ENCODE data around the gene ADH7. TPM values are rescaled to one million over a fixed set of nuclear protein-coding genes. Genes with fewer than 3 reads are reported as not detected.

The ADH7 gene
- total and polyA plus RNA-seq, 2 of the 8 experiments (the other 6 are each of a cell fraction or from before 2014, with no cell fraction given): not detected

DNA sequence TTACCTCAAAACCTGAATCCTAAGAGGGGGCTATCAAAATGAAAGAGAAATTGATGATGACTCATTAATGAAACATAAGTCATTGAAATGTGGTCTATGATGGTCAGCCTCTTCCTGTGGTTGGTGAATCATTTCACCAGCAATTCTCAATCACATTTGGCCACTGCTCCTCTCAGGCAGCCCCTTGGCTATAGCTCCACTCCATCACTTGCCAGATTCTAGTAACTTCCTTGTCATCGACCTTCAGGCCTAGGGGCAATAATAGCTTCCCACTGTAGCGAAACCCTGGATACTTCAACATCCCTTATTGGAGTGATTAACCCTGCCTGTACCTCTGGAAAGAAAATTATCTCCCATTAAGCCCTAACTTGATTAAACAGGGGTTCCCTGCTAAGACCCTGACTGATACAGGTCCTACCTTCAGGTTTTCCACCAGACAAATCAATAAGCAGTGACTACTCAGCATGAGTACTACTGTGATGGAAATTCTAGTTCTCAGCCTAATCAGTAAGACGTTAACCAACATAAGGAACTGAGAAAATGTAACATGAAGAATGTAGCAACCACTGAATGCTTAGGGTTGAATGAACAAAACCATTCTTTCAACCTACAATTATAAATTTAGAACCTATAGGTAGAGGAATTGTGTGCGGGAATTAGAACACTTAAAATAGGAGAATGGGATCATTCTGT, 30.4 kb downstream of the ADH7 start:
- Histone ChIP-seq H4K91ac (replicated peaks; ENCODE audit: insufficient read length, low read length) (no peak overlapping the region), H4K20me1 (replicated peaks in 1 of 2; ENCODE audit: control insufficient read depth in 1 of 2, insufficient read depth in 2 of 2, low read length in 2 of 2) (no peaks in the 10 kb centered on the region), H2BK20ac (ENCODE audit: low read length) (no peak overlapping the region), H2BK5ac (ENCODE audit: low read depth, low read length) (no peak overlapping the region), H3K14ac (ENCODE audit: insufficient read length) (no peak overlapping the region), H3K23me2 (ENCODE audit: low read depth, low read length) (no peaks in the 10 kb centered on the region), H3K56ac (replicated peaks; ENCODE audit: insufficient read length, low read depth, low read length) (no peak overlapping the region), H2BK15ac (ENCODE audit: low read length) (no peak overlapping the region), H3K4me2 (ENCODE audit: insufficient read depth in 1 of 2, low read depth in 2 of 2, low read length in 2 of 2) (no peak overlapping the region), H3K79me1 (ENCODE audit: low read depth, low read length) (no peaks in the 10 kb centered on the region), H2AK5ac (ENCODE audit: low read depth, low read length) (no peak overlapping the region), H3K18ac (ENCODE audit: extremely low read depth, low read length) (no peak overlapping the region), H3K27ac (ENCODE audit: low read depth, low read length) (no peak overlapping the region), H3K23ac (ENCODE audit: insufficient read length) (no peak overlapping the region), H3K4me3 (ENCODE audit: extremely low read depth in 1 of 4, insufficient read depth in 2 of 4, low read depth in 3 of 4, low read length in 4 of 4) (no peak overlapping the region), H3K4me1 (replicated peaks in 1 of 4; ENCODE audit: control insufficient read depth in 3 of 4, insufficient read depth in 4 of 4, low read length in 3 of 4) (peaks cover 0 to 4% (median 1%) of the 10 kb centered on the region in 4 experiments; a peak in 4 of 7 replicates), H4K5ac (ENCODE audit: insufficient read length, low read depth, low read length) (no peak overlapping the region), H3K79me2 (ENCODE audit: control insufficient read depth in 1 of 2, insufficient read depth in 2 of 2, low read length in 2 of 2) (no peaks in the 10 kb centered on the region), H2AFZ (ENCODE audit: low read length) (no peak overlapping the region), H4K8ac (ENCODE audit: extremely low read depth, insufficient read depth, low read length) (no peak overlapping the region), H3K36me3 (ENCODE audit: control insufficient read depth in 2 of 4, insufficient read depth in 4 of 4, low read length in 3 of 4) (no peaks in the 10 kb centered on the region), H3K9me3 (ENCODE audit: insufficient read depth in 2 of 2, low read depth in 1 of 2, low read length in 1 of 2) (no peaks in the 10 kb centered on the region), H2BK120ac (replicated peaks; ENCODE audit: low read depth, low read length) (no peak overlapping the region), H2BK12ac (ENCODE audit: low read depth, low read length) (no peak overlapping the region), H3K4ac (replicated peaks; ENCODE audit: insufficient read length, low read depth, low read length) (no peak overlapping the region), H3K27me3 (replicated peaks in 1 of 4; ENCODE audit: control insufficient read depth in 3 of 4, extremely low read depth in 1 of 4, insufficient read depth in 3 of 4, low read length in 3 of 4) (no peaks in the 10 kb centered on the region), H3K9ac (replicated peaks in 1 of 4; ENCODE audit: extremely low read depth in 1 of 4, low read depth in 3 of 4, low read length in 3 of 4) (no peak overlapping the region)
- POLR2A ChIA-PET (ENCODE audit: partially characterized antibody): no interaction called here
- FAIRE-seq: no peak
- DNase-seq (ENCODE audit: low read depth in 1 of 2, low spot score in 2 of 2): no peak
- CTCF ChIA-PET (ENCODE audit: partially characterized antibody): interaction anchor here (0.6 to 4.7 kb wide), 48 partner anchors 8 to 1090 kb away, joined by 3 to 25 read pairs (median 3); partner anchors contain the start of genes ADH5 and METAP1
- TF ChIP-seq YY1 (IDR thresholded peaks at IDR 0.05; ENCODE audit: low read depth, low read length) (no peak), SP2 (IDR thresholded peaks at IDR 0.05; ENCODE audit: low read length) (no peak), NRF1 (IDR thresholded peaks at IDR 0.05; ENCODE audit: low read depth, low read length) (no peak), ZNF274 (IDR thresholded peaks at IDR 0.05; ENCODE audit: borderline replicate concordance, extremely low read depth, low read length) (no peak), CBX8 (IDR thresholded peaks at IDR 0.05; ENCODE audit: borderline replicate concordance, low read depth, low read length) (no peak), RFX5 (IDR thresholded peaks at IDR 0.05; ENCODE audit: borderline replicate concordance, low read depth, low read length) (no peak), SP1 (IDR thresholded peaks at IDR 0.05; ENCODE audit: low read depth, low read length) (no peak), EGR1 (IDR thresholded peaks at IDR 0.05; ENCODE audit: borderline replicate concordance, low read depth, low read length) (no peak), GTF2F1 (IDR thresholded peaks at IDR 0.05; ENCODE audit: borderline replicate concordance, low read depth, low read length) (no peak), RBBP5 (IDR thresholded peaks at IDR 0.05; ENCODE audit: borderline replicate concordance, low read depth, low read length) (no peak)
- WGBS, 2 experiments (ENCODE audit: extremely low coverage in 1 of 2, insufficient coverage in 1 of 2, insufficient read length in 1 of 2, insufficient replicate concordance in 2 of 2, low coverage in 1 of 2, low lambda C conversion rate in 2 of 2, missing lambda C conversion rate in 1 of 2): 46% methylated on average over 4 of the region's 4 CpGs; no CpG with 5 or more reads in 1 of the 2 experiments

Data from H1 (cell line).